Esophagus muscularis mucosa (tissue), 4 donors: ENCODE results near the gene USP2.

Experiments used
- CTCF ChIP-seq, 3 experiments: fragments of 200-600 bp in 2 of 3; fragments of 450-650 bp in 1 of 3; sonication (generic) in 2 of 3; IDR thresholded peaks; one replicate each; pipeline ENCODE4 v1.5.1; 2017 to 2019; ENCODE audit warnings: antibody characterized with exemption in 3 of 3, mild to moderate bottlenecking in 2 of 3, moderate library complexity in 1 of 3
- EP300 ChIP-seq: sonication (generic); formaldehyde crosslinking; IDR thresholded peaks from one replicate; pipeline ENCODE4 v1.6.1; 2017; ENCODE audit warnings: antibody characterized with exemption
- POLR2A ChIP-seq: fragments of 450-650 bp; IDR thresholded peaks from one replicate; pipeline ENCODE4 v1.6.1; 2017; ENCODE audit warnings: antibody characterized with exemption, moderate library complexity, mild to moderate bottlenecking, low read depth
- POLR2AphosphoS5 ChIP-seq, 2 donors: sonication (generic); formaldehyde crosslinking; IDR thresholded peaks; one replicate each; pipeline ENCODE4 v1.6.1; 2017; ENCODE audit warnings: antibody characterized with exemption in 2 of 2

GRCh38 chr11:119397740-119398139 lies 16.2 kb upstream of the USP2 start:
- TF ChIP-seq CTCF (IDR thresholded peaks at IDR 0.05) (no peak), POLR2AphosphoS5 (IDR thresholded peaks at IDR 0.05) (no peak), EP300 (no peak), POLR2A (no peak)
